CD4-positive, alpha-beta memory T cell (primary cell): Measurements from ENCODE around the gene QRICH2. TPM values are rescaled to one million over a fixed set of nuclear protein-coding genes. Genes with fewer than 3 reads are reported as not detected.
A peak's percentile ranks its signal among the peaks of the same experiment; 100 is the strongest.

Experiments
- CTCF ChIA-PET: fragments of 350-600 bp; sonication (Branson Sonifier 250); formaldehyde crosslinking; loops from one replicate; lab custom pipeline; 2021; ENCODE audit warnings: inconsistent platforms; ENCODE audit not compliant: partially characterized antibody; lab: Charles Lee
- POLR2A ChIA-PET: fragments of 350-600 bp; sonication (Branson Sonifier 250); formaldehyde crosslinking; loops from one replicate; lab custom pipeline; 2021; ENCODE audit not compliant: partially characterized antibody; lab: Charles Lee
- DNase-seq, 5 donors: peaks; one replicate each; pipeline versions ENCODE4 v3.0.0 to v3.0.0-alpha.2; 2020 to 2022; ENCODE audit warnings: mixed read lengths in 1 of 5
- H3K27ac ChIP-seq: one replicate; pipeline ENCODE4 v1.7.0; 2013; ENCODE audit warnings: low read depth, low read length
- H3K27me3 ChIP-seq: 2 replicates; pipeline ENCODE4 v1.7.0; 2013; ENCODE audit warnings: mild to moderate bottlenecking, low read length, moderate library complexity; ENCODE audit not compliant: insufficient read depth
- H3K36me3 ChIP-seq: 2 replicates; pipeline ENCODE4 v1.7.0; 2013; ENCODE audit warnings: mild to moderate bottlenecking, low read length, moderate library complexity; ENCODE audit not compliant: insufficient read depth
- H3K4me1 ChIP-seq: 2 replicates; pipeline ENCODE4 v1.7.0; 2013; ENCODE audit warnings: mild to moderate bottlenecking, low read length, moderate library complexity; ENCODE audit not compliant: insufficient read depth
- H3K4me3 ChIP-seq, 2 donors: one replicate each; pipeline ENCODE4 v1.7.0; 2013; ENCODE audit warnings: low read length in 2 of 2, mild to moderate bottlenecking in 1 of 2
- H3K9me3 ChIP-seq, 2 donors: one replicate each; pipeline ENCODE4 v1.7.0; 2013; ENCODE audit warnings: low read length in 2 of 2, control low read depth in 1 of 2; ENCODE audit not compliant: control insufficient read depth in 1 of 2
- H3K27ac Mint-ChIP-seq, 7 donors: one replicate each; pipeline ENCODE4 v1.8.0; 2020 to 2021; ENCODE audit warnings: mixed read lengths in 7 of 7, mild to moderate bottlenecking in 6 of 7, inconsistent platforms in 3 of 7, moderate library complexity in 3 of 7
- H3K27me3 Mint-ChIP-seq, 2 donors: one replicate each; pipeline ENCODE4 v1.8.0; 2020 to 2021; ENCODE audit warnings: mixed read lengths in 2 of 2
- H3K36me3 Mint-ChIP-seq, 2 donors: one replicate each; pipeline ENCODE4 v1.8.0; 2020 to 2021; ENCODE audit warnings: mixed read lengths in 2 of 2, inconsistent platforms in 1 of 2, mild to moderate bottlenecking in 1 of 2
- H3K4me1 Mint-ChIP-seq, 4 donors: one replicate each; pipeline ENCODE4 v1.8.0; 2020 to 2021; ENCODE audit warnings: mixed read lengths in 4 of 4, mild to moderate bottlenecking in 1 of 4
- H3K4me3 Mint-ChIP-seq, 8 donors: one replicate each; pipeline ENCODE4 v1.8.0; 2020 to 2021; ENCODE audit warnings: mixed read lengths in 8 of 8, mild to moderate bottlenecking in 7 of 8, moderate library complexity in 6 of 8, inconsistent platforms in 3 of 8
- H3K9me3 Mint-ChIP-seq, 8 donors: one replicate each; pipeline ENCODE4 v1.8.0; 2020 to 2021; ENCODE audit warnings: mixed read lengths in 8 of 8, mild to moderate bottlenecking in 5 of 8, inconsistent platforms in 3 of 8, moderate library complexity in 1 of 8
- intact Hi-C: fragments of 100-400 bp; cut with micrococcal nuclease; formaldehyde crosslinking; loops from one replicate; pipeline ENCODE4 v1.15.1; 2023
- polyA plus RNA-seq, 2 donors: library from polyadenylated mRNA; unstranded; fragments of 300-500 nt; fragmentation: Illumina TruSeq; gene quantifications; one replicate each; pipeline ENCODE4 v1.2.3, GENCODE V29; 2021
- total RNA-seq, 2 experiments: library from RNA; stranded (reverse); gene quantifications; one replicate each; pipeline ENCODE4 v1.2.3, GENCODE V29; 2021

The QRICH2 gene
- total and polyA plus RNA-seq, 4 experiments from 2014 or later: 0.21 to 5.5 (median 2.9) TPM

- peaks cover 29 to 63% (median 45%) of the 10 kb centered on the region in 4 donors for H3K4me1 Mint-ChIP-seq
- ChIA-PET POLR2A (interaction anchor here (0.5 to 4.1 kb wide), 13 partner anchors 13 to 58 kb away, joined by 3 to 44 read pairs (median 6); partner anchors contain the start of gene UBALD2), CTCF (interaction anchor here (0.8 to 2.3 kb wide), 12 partner anchors 12 to 117 kb away, joined by 3 to 16 read pairs (median 4); no protein-coding TSS in a partner anchor)
- no peak for DNase-seq
- peaks cover 3% of the 10 kb centered on the region in 2 donors for H3K36me3 Mint-ChIP-seq
- peaks cover 0 to 4% (median 0%) of the 10 kb centered on the region in 8 donors for H3K9me3 Mint-ChIP-seq
- intact Hi-C loops: loop anchor here (5.0 kb wide), 1 partner anchor 41 kb away; no protein-coding TSS in a partner anchor
- H3K27ac ChIP-seq: no peak overlapping the region
- H3K4me3 Mint-ChIP-seq: peak overlapping the region; percentile 17 to 93 (median 88)
- H3K27ac Mint-ChIP-seq: peak overlapping the region; percentile 51 to 95 (median 75)
- no peaks in the 10 kb centered on the region for H3K9me3 ChIP-seq
- peaks cover 29% of the 10 kb centered on the region for H3K4me1 ChIP-seq
- H3K4me3 ChIP-seq: no peak overlapping the region
- no peaks in the 10 kb centered on the region for H3K36me3 ChIP-seq
- no peaks in the 10 kb centered on the region for H3K27me3 ChIP-seq
- H3K27me3 Mint-ChIP-seq: no peaks in the 10 kb centered on the region
Observed at GRCh38 chr17:76237859-76238313, 70.2 kb downstream of the QRICH2 start.

- peaks cover 26% of the 10 kb centered on the region for H3K4me1 ChIP-seq
- no peaks in the 10 kb centered on the region for H3K36me3 ChIP-seq
- Mint-ChIP-seq H3K4me3 (peak overlapping the region in 1 of 8 donors; percentile 35), H3K27ac (peak overlapping the region in 3 of 7 donors; percentile 8 to 62 (median 57)), H3K4me1 (peaks cover 29 to 57% (median 42%) of the 10 kb centered on the region in 4 donors), H3K9me3 (peaks cover 0 to 2% (median 0%) of the 10 kb centered on the region in 8 donors), H3K36me3 (peaks cover 6% of the 10 kb centered on the region in 2 donors), H3K27me3 (no peaks in the 10 kb centered on the region)
- no peak overlapping the region for H3K4me3 ChIP-seq
- H3K27me3 ChIP-seq: no peaks in the 10 kb centered on the region
- no peaks in the 10 kb centered on the region for H3K9me3 ChIP-seq
- ChIA-PET POLR2A (interaction anchor here (1.0 to 3.3 kb wide), 3 partner anchors 15 to 45 kb away, joined by 3 to 44 read pairs (median 4); partner anchors contain the start of gene UBALD2), CTCF (interaction anchor here (1.7 kb wide), 1 partner anchor 18 kb away, joined by 3 read pairs; no protein-coding TSS in a partner anchor)
- intact Hi-C loops: loop anchor here (5.0 kb wide), 1 partner anchor 39 kb away; no protein-coding TSS in a partner anchor
- no peak for DNase-seq
- H3K27ac ChIP-seq: no peak overlapping the region
Observed at GRCh38 chr17:76236603-76237002, 71.5 kb downstream of the QRICH2 start.

GRCh38 chr17:76235883-76236282 lies 72.2 kb downstream of the QRICH2 start:
- Histone ChIP-seq H3K4me1 (peaks cover 19% of the 10 kb centered on the region), H3K27ac (no peak overlapping the region), H3K9me3 (no peaks in the 10 kb centered on the region), H3K4me3 (no peak overlapping the region), H3K27me3 (no peaks in the 10 kb centered on the region), H3K36me3 (no peaks in the 10 kb centered on the region)
- no peak overlapping the region for H3K4me3 Mint-ChIP-seq
- peaks cover 5 to 8% of the 10 kb centered on the region in 2 donors for H3K36me3 Mint-ChIP-seq
- DNase-seq: no peak
- peak overlapping the region in 4 of 7 donors; percentile 8 to 46 (median 32) for H3K27ac Mint-ChIP-seq
- intact Hi-C loops: loop anchor here (5.0 kb wide), 1 partner anchor 39 kb away; no protein-coding TSS in a partner anchor
- ChIA-PET POLR2A (interaction anchor here (0.6 to 1.4 kb wide), 4 partner anchors 29 to 92 kb away, joined by 3 to 4 read pairs (median 4); partner anchors contain the start of gene UBALD2), CTCF (no interaction called here)
- peaks cover 0 to 2% (median 0%) of the 10 kb centered on the region in 8 donors for H3K9me3 Mint-ChIP-seq
- H3K27me3 Mint-ChIP-seq: no peaks in the 10 kb centered on the region
- peaks cover 23 to 52% (median 36%) of the 10 kb centered on the region in 4 donors for H3K4me1 Mint-ChIP-seq

- Mint-ChIP-seq H3K27me3 (no peaks in the 10 kb centered on the region), H3K4me3 (peak overlapping the region in 5 of 8 donors; percentile 20 to 43 (median 31)), H3K27ac (peak overlapping the region in 5 of 7 donors; percentile 8 to 87 (median 27)), H3K4me1 (peaks cover 26 to 52% (median 42%) of the 10 kb centered on the region in 4 donors), H3K36me3 (peaks cover 4 to 8% of the 10 kb centered on the region in 2 donors), H3K9me3 (peaks cover 0 to 2% (median 0%) of the 10 kb centered on the region in 8 donors)
- peaks cover 23% of the 10 kb centered on the region for H3K4me1 ChIP-seq
- intact Hi-C loops: loop anchor here (5.0 kb wide), 1 partner anchor 33 kb away; the partner anchor contains the start of gene UBALD2
- DNase-seq: no peak
- ChIA-PET POLR2A (interaction anchor here (1.2 to 2.2 kb wide), 3 partner anchors 9 to 32 kb away, joined by 4 to 6 read pairs (median 5); partner anchors contain the start of gene UBALD2), CTCF (no interaction called here)
- H3K27ac ChIP-seq: no peak overlapping the region
- no peaks in the 10 kb centered on the region for H3K27me3 ChIP-seq
- H3K36me3 ChIP-seq: no peaks in the 10 kb centered on the region
- H3K4me3 ChIP-seq: no peak overlapping the region
- H3K9me3 ChIP-seq: no peaks in the 10 kb centered on the region
Observed at GRCh38 chr17:76234354-76234679, 73.8 kb downstream of the QRICH2 start.

- H3K9me3 ChIP-seq: no peaks in the 10 kb centered on the region
- ChIA-PET CTCF (interaction anchor here (1.5 kb wide), 1 partner anchor 54 kb away, joined by 3 read pairs; no protein-coding TSS in a partner anchor), POLR2A (interaction anchor here (1.2 to 2.2 kb wide), 3 partner anchors 10 to 33 kb away, joined by 4 to 6 read pairs (median 5); partner anchors contain the start of gene UBALD2)
- peak overlapping the region in 1 of 8 donors; percentile 21 for H3K4me3 Mint-ChIP-seq
- no peak for DNase-seq
- peaks cover 26 to 52% (median 42%) of the 10 kb centered on the region in 4 donors for H3K4me1 Mint-ChIP-seq
- peaks cover 7 to 12% of the 10 kb centered on the region in 2 donors for H3K36me3 Mint-ChIP-seq
- peaks cover 21% of the 10 kb centered on the region for H3K4me1 ChIP-seq
- no peaks in the 10 kb centered on the region for H3K36me3 ChIP-seq
- intact Hi-C loops: loop anchor here (5.0 kb wide), 1 partner anchor 34 kb away; the partner anchor contains the start of gene UBALD2
- H3K27ac ChIP-seq: no peak overlapping the region
- H3K9me3 Mint-ChIP-seq: peaks cover 0 to 2% (median 0%) of the 10 kb centered on the region in 8 donors
- peak overlapping the region in 5 of 7 donors; percentile 32 to 87 (median 59) for H3K27ac Mint-ChIP-seq
- H3K27me3 Mint-ChIP-seq: no peaks in the 10 kb centered on the region
- no peaks in the 10 kb centered on the region for H3K27me3 ChIP-seq
- no peak overlapping the region for H3K4me3 ChIP-seq
Observed at GRCh38 chr17:76233588-76234353, 74.3 kb downstream of the QRICH2 start.

- H3K9me3 ChIP-seq: no peaks in the 10 kb centered on the region
- H3K36me3 Mint-ChIP-seq: peaks cover 7 to 19% of the 10 kb centered on the region in 2 donors
Observed at GRCh38 chr17:76232342-76232741, 75.7 kb downstream of the QRICH2 start.

More at GRCh38 chr17:76232342-76232741, 75.7 kb downstream of the QRICH2 start:
- Histone ChIP-seq H3K36me3 (no peaks in the 10 kb centered on the region), H3K27ac (no peak overlapping the region), H3K27me3 (no peaks in the 10 kb centered on the region), H3K4me1 (peaks cover 14% of the 10 kb centered on the region), H3K4me3 (no peak overlapping the region)
- no peaks in the 10 kb centered on the region for H3K27me3 Mint-ChIP-seq
- peaks cover 24 to 51% (median 37%) of the 10 kb centered on the region in 4 donors for H3K4me1 Mint-ChIP-seq
- POLR2A ChIA-PET: interaction anchor here (2.2 kb wide), 1 partner anchor 11 kb away, joined by 5 read pairs; no protein-coding TSS in a partner anchor
- H3K9me3 Mint-ChIP-seq: peaks cover 0 to 2% (median 0%) of the 10 kb centered on the region in 8 donors
- CTCF ChIA-PET: interaction anchor here (1.5 kb wide), 1 partner anchor 53 kb away, joined by 3 read pairs; no protein-coding TSS in a partner anchor
- H3K27ac Mint-ChIP-seq: peak overlapping the region in 2 of 7 donors; percentile 7 to 53
- H3K4me3 Mint-ChIP-seq: no peak overlapping the region
- no peak for DNase-seq
- intact Hi-C loops: loop anchor here (5.0 kb wide), 1 partner anchor 35 kb away; the partner anchor contains the start of gene UBALD2
